GM12801 (cell line): ENCODE data around the gene BTNL8.

Experiments
- TF ChIP-seq, protein P1 (sequence below): IDR thresholded peaks from one replicate; pipeline ENCODE4 v1.5.1; 2011; ENCODE audit warnings: control low read depth; ENCODE audit not compliant: insufficient read length; ENCODE audit errors: extremely low read depth

Gene BTNL8

DNA sequence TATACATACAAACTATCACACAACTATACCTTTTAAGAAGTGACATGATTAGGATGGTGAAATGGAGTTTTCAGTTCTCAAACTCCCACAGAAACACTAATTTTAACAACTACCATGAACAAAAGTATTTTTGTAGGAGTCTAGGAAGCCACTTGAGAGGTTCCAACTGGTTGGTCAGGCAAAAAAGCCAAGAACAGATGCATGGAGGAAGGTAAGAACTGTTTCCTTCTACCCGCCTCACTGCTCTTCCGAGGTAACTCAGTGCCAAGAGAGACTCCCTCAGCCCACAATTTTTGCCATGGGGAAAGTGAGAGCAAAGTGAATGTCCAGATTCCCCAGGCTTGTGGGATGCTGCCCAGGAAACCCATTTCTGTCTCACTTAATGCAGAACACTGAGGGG is 15.7 kb downstream of the BTNL8 start:
- TF ChIP-seq, protein P1, sequence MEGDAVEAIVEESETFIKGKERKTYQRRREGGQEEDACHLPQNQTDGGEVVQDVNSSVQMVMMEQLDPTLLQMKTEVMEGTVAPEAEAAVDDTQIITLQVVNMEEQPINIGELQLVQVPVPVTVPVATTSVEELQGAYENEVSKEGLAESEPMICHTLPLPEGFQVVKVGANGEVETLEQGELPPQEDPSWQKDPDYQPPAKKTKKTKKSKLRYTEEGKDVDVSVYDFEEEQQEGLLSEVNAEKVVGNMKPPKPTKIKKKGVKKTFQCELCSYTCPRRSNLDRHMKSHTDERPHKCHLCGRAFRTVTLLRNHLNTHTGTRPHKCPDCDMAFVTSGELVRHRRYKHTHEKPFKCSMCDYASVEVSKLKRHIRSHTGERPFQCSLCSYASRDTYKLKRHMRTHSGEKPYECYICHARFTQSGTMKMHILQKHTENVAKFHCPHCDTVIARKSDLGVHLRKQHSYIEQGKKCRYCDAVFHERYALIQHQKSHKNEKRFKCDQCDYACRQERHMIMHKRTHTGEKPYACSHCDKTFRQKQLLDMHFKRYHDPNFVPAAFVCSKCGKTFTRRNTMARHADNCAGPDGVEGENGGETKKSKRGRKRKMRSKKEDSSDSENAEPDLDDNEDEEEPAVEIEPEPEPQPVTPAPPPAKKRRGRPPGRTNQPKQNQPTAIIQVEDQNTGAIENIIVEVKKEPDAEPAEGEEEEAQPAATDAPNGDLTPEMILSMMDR = no peak

DNA sequence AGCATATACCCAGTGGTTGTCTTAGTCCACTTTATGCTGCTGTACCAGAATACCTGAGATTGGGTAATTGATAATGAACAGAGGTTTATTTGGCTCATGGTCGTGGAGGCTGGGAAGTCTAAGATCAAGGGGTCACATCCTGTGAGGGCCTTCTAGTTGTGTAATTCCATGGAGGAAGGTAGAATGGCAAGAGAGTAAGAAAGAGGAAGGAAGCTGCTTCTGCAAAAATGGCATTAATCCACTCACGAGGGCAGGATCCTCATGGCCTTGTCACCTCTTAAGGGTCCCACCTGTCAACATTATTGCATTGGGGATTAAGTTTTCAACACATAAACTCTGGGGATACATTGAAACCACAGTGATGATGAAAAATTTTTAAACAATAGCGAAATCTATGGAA is 17.0 kb downstream of the BTNL8 start:
- TF ChIP-seq, protein P1 = no peak

DNA sequence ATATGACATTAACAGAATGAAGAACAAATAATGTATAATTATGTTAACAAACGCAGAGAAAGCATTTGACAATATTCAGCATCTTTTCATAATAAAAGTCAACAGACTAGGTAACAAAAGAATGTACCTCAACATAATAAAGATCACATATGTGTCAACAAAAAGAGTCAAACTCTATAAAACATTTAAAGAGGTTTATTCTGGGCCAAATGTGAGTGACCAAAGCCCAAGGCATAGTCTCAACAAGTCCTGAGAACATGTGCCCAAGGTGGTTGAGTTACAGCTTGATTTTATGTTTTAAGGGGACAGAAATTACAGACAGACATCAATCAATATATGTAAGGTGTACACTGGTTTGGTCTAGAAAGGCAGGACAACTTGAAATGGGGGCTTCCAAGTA is 19.4 kb downstream of the BTNL8 start:
- TF ChIP-seq, protein P1 = no peak

DNA sequence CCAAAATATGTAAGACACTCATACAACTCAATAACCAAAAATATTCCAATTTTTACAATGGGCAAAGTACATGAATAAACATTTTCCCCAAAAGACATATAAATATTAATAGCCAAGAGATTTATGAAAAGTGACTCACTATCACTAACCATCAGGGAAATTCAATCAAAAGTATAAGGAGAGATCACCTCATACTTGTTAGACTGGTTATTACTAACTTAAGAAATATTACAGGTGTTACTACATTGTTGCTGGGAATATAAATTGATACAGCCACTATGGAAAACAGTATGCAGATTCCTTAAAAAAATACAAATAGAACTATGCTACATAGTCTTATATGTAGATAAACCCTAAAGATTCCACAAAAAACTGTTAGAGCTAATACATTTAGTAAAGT is 21.8 kb downstream of the BTNL8 start:
- TF ChIP-seq, protein P1 = no peak

DNA sequence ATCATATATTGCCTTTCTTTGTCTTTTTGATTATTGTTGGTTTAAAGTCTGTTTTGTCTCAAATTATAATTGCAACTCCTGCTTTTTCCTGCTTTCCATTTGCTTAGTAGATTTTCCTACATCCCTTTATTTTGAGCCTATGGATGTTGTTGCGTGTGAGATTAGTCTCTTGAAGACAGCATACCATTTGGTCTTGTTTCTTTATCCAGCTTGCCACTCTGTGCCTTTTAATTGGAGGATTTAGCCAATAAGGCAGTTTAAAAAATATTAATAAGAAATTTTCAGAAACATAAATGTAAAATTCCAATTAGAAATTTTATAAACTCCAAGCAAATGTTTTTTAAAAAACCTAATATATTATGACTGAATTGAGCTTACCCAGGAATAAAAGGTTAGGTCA is 24.0 kb downstream of the BTNL8 start:
- TF ChIP-seq, protein P1 = no peak

DNA sequence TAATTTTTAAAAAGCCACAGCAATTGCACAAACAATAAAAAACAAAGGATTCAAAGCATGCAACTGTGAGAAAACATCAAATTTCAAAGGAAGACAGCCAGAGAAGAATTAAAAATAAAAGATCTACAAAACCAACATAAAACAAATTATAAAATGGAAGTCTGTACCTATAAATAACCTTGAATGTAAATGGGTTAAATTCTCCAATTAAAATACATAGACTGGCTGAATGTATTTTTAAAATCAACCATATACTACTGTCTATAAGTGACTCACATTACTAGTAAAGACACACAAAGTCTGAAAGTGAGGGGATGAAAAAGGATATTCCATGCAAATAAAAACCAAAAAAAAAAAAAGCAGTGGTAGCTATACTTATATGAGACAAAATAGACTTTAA is 33.7 kb downstream of the BTNL8 start:
- TF ChIP-seq, protein P1 = no peak

DNA sequence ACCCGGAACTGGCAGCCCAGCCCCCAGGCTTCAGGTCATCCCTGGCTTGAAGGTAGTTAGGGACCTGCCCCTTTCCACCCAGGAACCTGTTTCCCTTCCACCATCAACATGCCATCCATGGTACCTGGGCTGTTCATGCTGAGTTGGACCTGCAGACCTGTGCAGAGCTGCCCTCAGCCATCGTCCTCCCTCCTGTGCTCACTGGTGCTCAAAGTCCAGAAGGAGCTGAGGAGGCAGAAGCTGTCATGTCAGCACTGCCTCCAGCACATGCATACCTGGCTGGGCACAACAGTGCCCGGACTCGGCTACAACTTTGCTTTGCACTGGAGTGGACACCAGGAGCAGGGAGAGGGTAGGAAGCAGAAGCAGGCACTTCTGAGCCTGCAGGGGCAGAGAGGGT is 36.2 kb downstream of the BTNL8 start:
- TF ChIP-seq, protein P1 = no peak

DNA sequence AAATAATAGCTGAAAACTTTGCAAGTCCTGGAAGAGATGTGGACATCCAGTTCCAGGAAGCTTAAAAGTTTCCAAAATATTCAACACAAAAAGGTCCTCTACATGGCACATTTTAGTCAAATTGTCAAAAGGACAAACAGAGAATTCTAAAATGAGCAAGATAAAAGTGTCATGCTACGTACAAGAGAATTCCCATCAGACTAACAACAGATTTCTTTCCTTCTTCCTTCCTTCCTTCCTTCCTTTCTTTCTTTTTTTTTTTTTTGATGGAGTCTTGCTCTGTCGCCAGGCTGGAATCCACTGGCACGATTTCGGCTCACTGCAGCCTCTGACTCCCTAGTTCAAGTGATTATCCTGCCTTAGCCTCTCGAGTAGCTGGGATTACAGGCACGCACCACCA is 39.3 kb downstream of the BTNL8 start:
- TF ChIP-seq, protein P1 = no peak
